GM12878 (cell line): ENCODE results near the gene ILKAP. TPM values are rescaled to one million over a fixed set of nuclear protein-coding genes. Genes with fewer than 3 reads are reported as not detected.

Experiments
- ATAC-seq: fragments of 200-7000 bp; cut with Tn5 transposase; 3 replicates; pipeline ENCODE4 v1.9.1; 2020; ENCODE audit warnings: mild to moderate bottlenecking, moderate library complexity
- BruUV-seq: library from RNA; stranded (reverse); fragments of 400-500 nt; replicated peaks from 2 replicates; lab custom pipeline; 2021; lab: Mats Ljungman, UMichigan
- CTCF ChIA-PET: fragments of 300-600 bp; sonication (Branson Sonifier 250); formaldehyde crosslinking; extraction: SDS; loops from one replicate; lab custom pipeline; 2021; ENCODE audit warnings: inconsistent platforms; lab: Yijun Ruan, JAX
- POLR2A ChIA-PET: fragments of 350-600 bp; formaldehyde crosslinking; extraction: SDS; loops from one replicate; lab custom pipeline; 2021; ENCODE audit warnings: inconsistent platforms; lab: Charles Lee
- RAD21 ChIA-PET: fragments of 300-600 bp; sonication (Branson Sonifier 250); formaldehyde crosslinking; loops from one replicate; lab custom pipeline; 2023; ENCODE audit warnings: antibody characterized with exemption; ENCODE audit not compliant: unreplicated experiment; lab: Charles Lee
- SMC1A ChIA-PET: fragments of 300-600 bp; sonication (Branson Sonifier 250); formaldehyde crosslinking; loops from one replicate; lab custom pipeline; 2023; ENCODE audit not compliant: unreplicated experiment, uncharacterized antibody; lab: Charles Lee
- DNase-seq: peaks from one replicate; pipeline ENCODE4 v3.0.0-alpha.2; 2011; ENCODE audit warnings: low read depth, low spot score
- FAIRE-seq: peaks from 3 replicates; lab custom pipeline; 2011; peaks lifted over from hg19 to GRCh38; lab: Jason Lieb, UNC
- H2AFZ ChIP-seq: 2 replicates; pipeline ENCODE4 v1.6.0; 2011; ENCODE audit warnings: low read depth, low read length, control low read depth; ENCODE audit not compliant: control insufficient read depth
- H3K27ac ChIP-seq: 2 replicates; pipeline ENCODE4 v1.5.1; 2011; ENCODE audit warnings: control low read depth; ENCODE audit not compliant: control insufficient read depth, insufficient read depth
- H3K27me3 ChIP-seq, 2 experiments: replicated peaks in 1 of 2; 2 replicates each; pipeline versions ENCODE4 v1.6.0 to v1.6.1; 2011; ENCODE audit warnings: low read length in 1 of 2; ENCODE audit not compliant: control insufficient read depth in 2 of 2, insufficient read depth in 2 of 2
- H3K36me3 ChIP-seq, 2 experiments: 2 replicates each; pipeline ENCODE4 v1.5.1; 2011; ENCODE audit warnings: low read length in 1 of 2; ENCODE audit not compliant: control insufficient read depth in 2 of 2, insufficient read depth in 2 of 2
- H3K4me1 ChIP-seq: 2 replicates; pipeline ENCODE4 v1.6.1; 2011; ENCODE audit warnings: mild to moderate bottlenecking, low read length, moderate library complexity, mixed read lengths; ENCODE audit not compliant: control insufficient read depth, insufficient read depth
- H3K4me2 ChIP-seq: 2 replicates; pipeline ENCODE4 v1.6.0; 2011; ENCODE audit warnings: control low read depth; ENCODE audit not compliant: control insufficient read depth, insufficient read depth
- H3K4me3 ChIP-seq: fragments of 200-600 bp; sonication (generic); 2 replicates; pipeline ENCODE4 v1.5.1; 2016
- H3K79me2 ChIP-seq: 2 replicates; pipeline ENCODE4 v1.6.0; 2011; ENCODE audit warnings: low read length; ENCODE audit not compliant: control insufficient read depth, insufficient read depth
- H3K9ac ChIP-seq: 2 replicates; pipeline ENCODE4 v1.8.0; 2011; ENCODE audit warnings: low read length, control low read depth, mixed read lengths; ENCODE audit not compliant: control insufficient read depth, insufficient read depth
- H3K9me3 ChIP-seq: replicated peaks from 3 replicates; pipeline ENCODE4 v1.5.1; 2011; ENCODE audit warnings: mild to moderate bottlenecking, low read length; ENCODE audit not compliant: control insufficient read depth, insufficient read depth
- H4K20me1 ChIP-seq: 2 replicates; pipeline ENCODE4 v1.6.0; 2011; ENCODE audit not compliant: control insufficient read depth, insufficient read depth
- BMI1 ChIP-seq: fragments of 450-650 bp; IDR thresholded peaks from 2 replicates; pipeline ENCODE4 v1.6.1; 2016; ENCODE audit warnings: mild to moderate bottlenecking, moderate library complexity, borderline replicate concordance
- CEBPB ChIP-seq, 2 experiments: fragments of 150-350 bp in 1 of 2; IDR thresholded peaks; 2 replicates each; pipeline ENCODE4 v1.6.1; 2012 to 2014; ENCODE audit warnings: low read depth in 2 of 2, low read length in 2 of 2, borderline replicate concordance in 1 of 2, inconsistent platforms in 1 of 2
- MEF2A ChIP-seq: IDR thresholded peaks from 2 replicates; pipeline ENCODE4 v1.6.1; 2011; ENCODE audit warnings: low read depth, mild to moderate bottlenecking, low read length, moderate library complexity; ENCODE audit not compliant: insufficient read depth
- NFYB ChIP-seq: IDR thresholded peaks from 2 replicates; pipeline ENCODE4 v1.6.1; 2011; ENCODE audit warnings: low read depth, mild to moderate bottlenecking, low read length, improper control_type of control experiment, moderate library complexity; ENCODE audit not compliant: insufficient read depth
- RFX5 ChIP-seq: IDR thresholded peaks from 2 replicates; pipeline ENCODE4 v1.6.1; 2011; ENCODE audit warnings: low read depth, low read length, improper control_type of control experiment
- SPI1 ChIP-seq: IDR thresholded peaks from 2 replicates; pipeline ENCODE4 v1.6.1; 2011; ENCODE audit warnings: low read depth, mild to moderate bottlenecking, low read length, moderate library complexity, borderline replicate concordance; ENCODE audit not compliant: insufficient read depth
- TCF7 ChIP-seq: IDR thresholded peaks from 2 replicates; pipeline ENCODE4 v1.6.1; 2014; ENCODE audit warnings: antibody characterized with exemption, borderline replicate concordance
- YBX1 ChIP-seq: fragments of 450-650 bp; IDR thresholded peaks from 2 replicates; pipeline ENCODE4 v1.6.1; 2016; ENCODE audit warnings: antibody characterized with exemption
- WGBS: methylation state at CpG from one replicate; pipeline ENCODE4 v1.1.6; 2016; ENCODE audit warnings: low lambda C conversion rate; ENCODE audit not compliant: insufficient replicate concordance, insufficient coverage; ENCODE audit errors: missing lambda C conversion rate; 5-methylcytosine and 5-hydroxymethylcytosine counted together
- in situ Hi-C: fragments of 300-500 bp; cut with MboI; formaldehyde crosslinking; loops from 9 replicates; pipeline ENCODE4 v1.14.3; 2018; ENCODE audit warnings: mixed read lengths
- intact Hi-C: fragments of 100-400 bp; cut with micrococcal nuclease; formaldehyde crosslinking; loops from one replicate; pipeline ENCODE4 v1.14.2; 2022; ENCODE audit not compliant: unreplicated experiment
- polyA plus RNA-seq, 11 experiments: library from polyadenylated mRNA; depleted of rRNA in 4 of 11; unstranded in 6 of 11; stranded (reverse) in 5 of 11; fragments of >200 nt; fragmentation: Nextera tagmentation in 4 of 11; fragmentation: Illumina TruSeq in 1 of 11; extraction: Ambion mirVana in 4 of 11; extraction: Trizol in 1 of 11; gene quantifications; 1 replicate in 1 of 11; 2 replicates in 10 of 11; pipeline versions ENCODE4 v1.2.1 to v1.2.3, GENCODE V29; 2011 to 2016; ENCODE audit warnings: inconsistent platforms in 2 of 11, missing spikeins in 2 of 11, low read depth in 1 of 11
- total RNA-seq, 4 experiments: library from RNA; depleted of rRNA in 3 of 4; stranded (reverse); fragments of >200 nt in 3 of 4; fragmentation: Illumina TruSeq in 1 of 4; extraction: Trizol in 1 of 4; gene quantifications; 2 replicates each; pipeline versions ENCODE4 v1.2.1 to v1.2.3, GENCODE V29; 2013 to 2021
- TF ChIP-seq, protein P1 (sequence below): fragments of 450-650 bp; IDR thresholded peaks from 2 replicates; pipeline ENCODE4 v1.6.1; 2017; ENCODE audit warnings: mild to moderate bottlenecking, moderate library complexity
- TF ChIP-seq, protein P2 (sequence below): IDR thresholded peaks from 2 replicates; pipeline ENCODE4 v1.6.1; 2012; ENCODE audit warnings: improper control_type of control experiment, low read depth, low read length; ENCODE audit not compliant: insufficient replicate concordance

The ILKAP gene
- total and polyA plus RNA-seq, 10 of the 15 experiments (the other 5 are each of a cell fraction or from before 2014, with no cell fraction given) = 4.2 to 65.3 (median 37.3) TPM

DNA sequence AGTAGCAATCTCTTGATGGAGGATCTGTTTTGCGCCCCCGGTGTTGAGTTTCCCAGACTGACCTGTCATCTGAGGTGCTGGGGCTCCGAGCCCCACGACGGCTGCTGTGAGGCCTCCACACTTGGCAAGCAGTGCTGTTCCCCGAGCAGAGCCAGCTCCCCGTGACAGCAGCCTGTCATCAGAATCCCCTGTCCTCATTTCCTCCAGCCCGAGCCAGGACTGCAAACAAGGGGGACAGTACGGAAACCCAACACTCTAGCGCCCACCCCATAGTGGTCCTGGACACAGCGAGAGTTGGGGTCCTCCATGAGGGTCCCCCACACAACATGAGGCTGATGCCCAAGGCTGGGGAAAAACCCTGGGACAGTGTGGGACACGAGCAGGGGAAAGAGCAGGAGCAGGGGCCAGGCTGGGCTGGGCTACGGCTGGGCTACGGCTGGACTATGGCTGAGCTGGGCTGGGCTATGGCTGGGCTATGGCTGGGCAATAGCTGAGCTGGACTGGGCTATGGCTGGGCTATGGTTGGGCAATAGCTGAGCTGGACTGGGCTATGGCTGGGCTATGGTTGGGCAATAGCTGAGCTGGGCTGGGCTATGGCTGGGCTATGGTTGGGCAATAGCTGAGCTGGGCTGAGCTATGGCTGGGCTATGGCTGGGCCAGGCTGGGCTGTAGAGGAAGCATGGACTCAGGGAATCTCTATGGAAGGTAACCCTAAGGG is 66.5 kb downstream of the ILKAP start:
- in situ Hi-C loops (no loop called here), intact Hi-C loops (no loop called here)
- no peaks in the 10 kb centered on the region for H3K27me3 ChIP-seq
- H3K27ac ChIP-seq = no peak overlapping the region
- SMC1A ChIA-PET = interaction anchor here (1.4 kb wide), 1 partner anchor 28 kb away, joined by 3 read pairs; no protein-coding TSS in a partner anchor
- no peak overlapping the region for H3K4me3 ChIP-seq
- H3K79me2 ChIP-seq = no peaks in the 10 kb centered on the region
- no peak for DNase-seq
- no peak overlapping the region for H2AFZ ChIP-seq
- 56% methylated on average over 14 of the region's 14 CpGs for WGBS
- POLR2A ChIA-PET = interaction anchor here (0.9 kb wide), 1 partner anchor 38 kb away, joined by 3 read pairs; no protein-coding TSS in a partner anchor
- CTCF ChIA-PET = interaction anchor here (0.8 kb wide), 1 partner anchor 28 kb away, joined by 5 read pairs; no protein-coding TSS in a partner anchor
- RAD21 ChIA-PET = no interaction called here
- no peak overlapping the region for H3K9ac ChIP-seq
- H3K4me2 ChIP-seq = no peak overlapping the region
- no TSS peak for BruUV-seq
- no peak for ATAC-seq
- no peaks in the 10 kb centered on the region for H4K20me1 ChIP-seq
- H3K36me3 ChIP-seq = no peaks in the 10 kb centered on the region
- FAIRE-seq = no peak
- peaks cover 4% of the 10 kb centered on the region; the same call in 1 of the 2 replicates for H3K4me1 ChIP-seq
- H3K9me3 ChIP-seq = no peaks in the 10 kb centered on the region
- TF ChIP-seq, protein P1, sequence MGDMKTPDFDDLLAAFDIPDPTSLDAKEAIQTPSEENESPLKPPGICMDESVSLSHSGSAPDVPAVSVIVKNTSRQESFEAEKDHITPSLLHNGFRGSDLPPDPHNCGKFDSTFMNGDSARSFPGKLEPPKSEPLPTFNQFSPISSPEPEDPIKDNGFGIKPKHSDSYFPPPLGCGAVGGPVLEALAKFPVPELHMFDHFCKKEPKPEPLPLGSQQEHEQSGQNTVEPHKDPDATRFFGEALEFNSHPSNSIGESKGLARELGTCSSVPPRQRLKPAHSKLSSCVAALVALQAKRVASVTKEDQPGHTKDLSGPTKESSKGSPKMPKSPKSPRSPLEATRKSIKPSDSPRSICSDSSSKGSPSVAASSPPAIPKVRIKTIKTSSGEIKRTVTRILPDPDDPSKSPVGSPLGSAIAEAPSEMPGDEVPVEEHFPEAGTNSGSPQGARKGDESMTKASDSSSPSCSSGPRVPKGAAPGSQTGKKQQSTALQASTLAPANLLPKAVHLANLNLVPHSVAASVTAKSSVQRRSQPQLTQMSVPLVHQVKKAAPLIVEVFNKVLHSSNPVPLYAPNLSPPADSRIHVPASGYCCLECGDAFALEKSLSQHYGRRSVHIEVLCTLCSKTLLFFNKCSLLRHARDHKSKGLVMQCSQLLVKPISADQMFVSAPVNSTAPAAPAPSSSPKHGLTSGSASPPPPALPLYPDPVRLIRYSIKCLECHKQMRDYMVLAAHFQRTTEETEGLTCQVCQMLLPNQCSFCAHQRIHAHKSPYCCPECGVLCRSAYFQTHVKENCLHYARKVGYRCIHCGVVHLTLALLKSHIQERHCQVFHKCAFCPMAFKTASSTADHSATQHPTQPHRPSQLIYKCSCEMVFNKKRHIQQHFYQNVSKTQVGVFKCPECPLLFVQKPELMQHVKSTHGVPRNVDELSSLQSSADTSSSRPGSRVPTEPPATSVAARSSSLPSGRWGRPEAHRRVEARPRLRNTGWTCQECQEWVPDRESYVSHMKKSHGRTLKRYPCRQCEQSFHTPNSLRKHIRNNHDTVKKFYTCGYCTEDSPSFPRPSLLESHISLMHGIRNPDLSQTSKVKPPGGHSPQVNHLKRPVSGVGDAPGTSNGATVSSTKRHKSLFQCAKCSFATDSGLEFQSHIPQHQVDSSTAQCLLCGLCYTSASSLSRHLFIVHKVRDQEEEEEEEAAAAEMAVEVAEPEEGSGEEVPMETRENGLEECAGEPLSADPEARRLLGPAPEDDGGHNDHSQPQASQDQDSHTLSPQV = no peak
- TF ChIP-seq CEBPB (IDR thresholded peaks at IDR 0.05; ENCODE audit: borderline replicate concordance in 1 of 2, low read depth in 2 of 2, low read length in 2 of 2) (no peak), RFX5 (no peak), YBX1 (no peak), BMI1 (no peak), TCF7 (no peak), NFYB (no peak), MEF2A (no peak), SPI1 (no peak)
- TF ChIP-seq, protein P2, sequence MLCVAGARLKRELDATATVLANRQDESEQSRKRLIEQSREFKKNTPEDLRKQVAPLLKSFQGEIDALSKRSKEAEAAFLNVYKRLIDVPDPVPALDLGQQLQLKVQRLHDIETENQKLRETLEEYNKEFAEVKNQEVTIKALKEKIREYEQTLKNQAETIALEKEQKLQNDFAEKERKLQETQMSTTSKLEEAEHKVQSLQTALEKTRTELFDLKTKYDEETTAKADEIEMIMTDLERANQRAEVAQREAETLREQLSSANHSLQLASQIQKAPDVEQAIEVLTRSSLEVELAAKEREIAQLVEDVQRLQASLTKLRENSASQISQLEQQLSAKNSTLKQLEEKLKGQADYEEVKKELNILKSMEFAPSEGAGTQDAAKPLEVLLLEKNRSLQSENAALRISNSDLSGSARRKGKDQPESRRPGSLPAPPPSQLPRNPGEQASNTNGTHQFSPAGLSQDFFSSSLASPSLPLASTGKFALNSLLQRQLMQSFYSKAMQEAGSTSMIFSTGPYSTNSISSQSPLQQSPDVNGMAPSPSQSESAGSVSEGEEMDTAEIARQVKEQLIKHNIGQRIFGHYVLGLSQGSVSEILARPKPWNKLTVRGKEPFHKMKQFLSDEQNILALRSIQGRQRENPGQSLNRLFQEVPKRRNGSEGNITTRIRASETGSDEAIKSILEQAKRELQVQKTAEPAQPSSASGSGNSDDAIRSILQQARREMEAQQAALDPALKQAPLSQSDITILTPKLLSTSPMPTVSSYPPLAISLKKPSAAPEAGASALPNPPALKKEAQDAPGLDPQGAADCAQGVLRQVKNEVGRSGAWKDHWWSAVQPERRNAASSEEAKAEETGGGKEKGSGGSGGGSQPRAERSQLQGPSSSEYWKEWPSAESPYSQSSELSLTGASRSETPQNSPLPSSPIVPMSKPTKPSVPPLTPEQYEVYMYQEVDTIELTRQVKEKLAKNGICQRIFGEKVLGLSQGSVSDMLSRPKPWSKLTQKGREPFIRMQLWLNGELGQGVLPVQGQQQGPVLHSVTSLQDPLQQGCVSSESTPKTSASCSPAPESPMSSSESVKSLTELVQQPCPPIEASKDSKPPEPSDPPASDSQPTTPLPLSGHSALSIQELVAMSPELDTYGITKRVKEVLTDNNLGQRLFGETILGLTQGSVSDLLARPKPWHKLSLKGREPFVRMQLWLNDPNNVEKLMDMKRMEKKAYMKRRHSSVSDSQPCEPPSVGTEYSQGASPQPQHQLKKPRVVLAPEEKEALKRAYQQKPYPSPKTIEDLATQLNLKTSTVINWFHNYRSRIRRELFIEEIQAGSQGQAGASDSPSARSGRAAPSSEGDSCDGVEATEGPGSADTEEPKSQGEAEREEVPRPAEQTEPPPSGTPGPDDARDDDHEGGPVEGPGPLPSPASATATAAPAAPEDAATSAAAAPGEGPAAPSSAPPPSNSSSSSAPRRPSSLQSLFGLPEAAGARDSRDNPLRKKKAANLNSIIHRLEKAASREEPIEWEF = no peak
